Activated CD4-positive, alpha-beta memory T cell treated with anti-CD3 and anti-CD28 coated beads for 36 hours (primary cell): ENCODE measurements around the gene SLC35D3. TPM values are rescaled to one million over a fixed set of nuclear protein-coding genes. Genes with fewer than 3 reads are reported as not detected.
"Not testable (repeated sequence)": the region's sequence is repeated elsewhere in the genome, so short reads cannot be mapped to it uniquely, and the experiment has no call there.

Source experiments
- CTCF ChIA-PET: fragments of 350-600 bp; sonication (Branson Sonifier 250); formaldehyde crosslinking; loops from one replicate; lab custom pipeline; 2021; ENCODE audit warnings: antibody characterized with exemption, inconsistent platforms; lab: Charles Lee
- POLR2A ChIA-PET: fragments of 350-600 bp; sonication (Branson Sonifier 250); formaldehyde crosslinking; loops from one replicate; lab custom pipeline; 2021; ENCODE audit warnings: antibody characterized with exemption; lab: Charles Lee
- DNase-seq: peaks from one replicate; pipeline ENCODE4 v3.0.0-alpha.2; 2020
- H3K27ac Mint-ChIP-seq: one replicate; pipeline ENCODE4 v1.8.0; 2021; ENCODE audit warnings: mixed read lengths
- H3K27me3 Mint-ChIP-seq: one replicate; pipeline ENCODE4 v1.8.0; 2021; ENCODE audit warnings: mixed read lengths
- H3K36me3 Mint-ChIP-seq: one replicate; pipeline ENCODE4 v1.8.0; 2021; ENCODE audit warnings: mixed read lengths
- H3K4me1 Mint-ChIP-seq: one replicate; pipeline ENCODE4 v1.8.0; 2021; ENCODE audit warnings: low read depth, mixed read lengths
- H3K4me3 Mint-ChIP-seq: one replicate; pipeline ENCODE4 v1.8.0; 2021; ENCODE audit warnings: mild to moderate bottlenecking, mixed read lengths
- H3K9me3 Mint-ChIP-seq: one replicate; pipeline ENCODE4 v1.8.0; 2021; ENCODE audit warnings: mixed read lengths
- intact Hi-C: fragments of 100-400 bp; cut with micrococcal nuclease; formaldehyde crosslinking; loops from one replicate; pipeline ENCODE4 v1.15.1; 2023
- total RNA-seq, 2 experiments: library from RNA; stranded (reverse); gene quantifications; one replicate each; pipeline ENCODE4 v1.2.3, GENCODE V29; 2021

SLC35D3 gene
- total RNA-seq, 2 experiments from 2014 or later = not detected

DNA sequence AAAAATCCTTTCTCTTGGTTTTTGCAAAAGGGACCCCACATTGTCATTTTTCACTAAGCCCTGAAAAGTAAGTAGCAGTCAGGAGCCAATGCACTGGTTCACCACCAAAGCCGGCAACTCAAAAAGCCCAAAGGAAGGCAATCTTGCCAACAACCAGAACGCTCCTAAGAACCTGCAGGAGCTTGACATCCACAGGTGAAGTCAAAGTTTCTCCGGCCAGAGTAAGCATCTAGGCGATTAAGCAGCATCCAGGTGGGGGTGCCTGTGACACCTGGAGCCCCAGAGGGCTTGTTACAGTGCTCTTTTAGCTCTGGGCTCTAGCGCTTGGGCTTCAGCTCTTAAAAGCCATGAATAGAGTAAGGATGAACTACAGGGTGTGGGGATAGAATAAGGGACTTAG lies 36.1 kb downstream of the SLC35D3 start:
- Mint-ChIP-seq H3K4me1 (no peaks in the 10 kb centered on the region), H3K9me3 (no peaks in the 10 kb centered on the region), H3K27me3 (peaks cover 24% of the 10 kb centered on the region), H3K4me3 (no peak overlapping the region), H3K36me3 (no peaks in the 10 kb centered on the region), H3K27ac (no peak overlapping the region)
- ChIA-PET POLR2A (no interaction called here), CTCF (no interaction called here)
- intact Hi-C loops = no loop called here
- DNase-seq = no peak

DNA sequence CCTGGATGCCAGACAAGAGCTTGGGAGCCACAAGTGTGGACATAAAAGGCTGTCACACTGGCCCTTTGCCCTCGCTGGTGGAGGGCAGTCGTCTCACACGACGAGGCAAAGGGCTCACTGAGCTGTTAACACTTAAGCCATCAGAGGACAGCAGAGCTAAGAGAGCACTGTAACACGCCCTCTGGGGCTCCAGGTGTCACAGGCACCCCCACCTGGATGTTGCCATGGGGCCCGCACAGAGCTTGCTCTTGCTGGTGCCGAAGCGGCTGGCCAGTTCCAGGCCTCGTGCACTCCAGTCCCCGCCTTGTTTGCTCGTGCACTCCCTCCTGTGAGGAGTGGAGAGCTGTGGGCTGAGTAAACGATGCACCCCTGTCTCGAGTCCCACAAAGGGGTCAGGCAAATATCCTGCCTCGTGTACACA lies 37.4 kb downstream of the SLC35D3 start:
- no peak overlapping the region for H3K4me3 Mint-ChIP-seq
- H3K27ac Mint-ChIP-seq = no peak overlapping the region
- no peaks in the 10 kb centered on the region for H3K4me1 Mint-ChIP-seq
- POLR2A ChIA-PET = no interaction called here
- H3K27me3 Mint-ChIP-seq = peaks cover 24% of the 10 kb centered on the region
- H3K9me3 Mint-ChIP-seq = no peaks in the 10 kb centered on the region
- no peaks in the 10 kb centered on the region for H3K36me3 Mint-ChIP-seq
- intact Hi-C loops = no loop called here
- DNase-seq = no peak
- CTCF ChIA-PET = interaction anchor here (1.1 to 1.7 kb wide), 2 partner anchors 9 to 116 kb away, joined by 3 to 6 read pairs; no protein-coding TSS in a partner anchor

DNA sequence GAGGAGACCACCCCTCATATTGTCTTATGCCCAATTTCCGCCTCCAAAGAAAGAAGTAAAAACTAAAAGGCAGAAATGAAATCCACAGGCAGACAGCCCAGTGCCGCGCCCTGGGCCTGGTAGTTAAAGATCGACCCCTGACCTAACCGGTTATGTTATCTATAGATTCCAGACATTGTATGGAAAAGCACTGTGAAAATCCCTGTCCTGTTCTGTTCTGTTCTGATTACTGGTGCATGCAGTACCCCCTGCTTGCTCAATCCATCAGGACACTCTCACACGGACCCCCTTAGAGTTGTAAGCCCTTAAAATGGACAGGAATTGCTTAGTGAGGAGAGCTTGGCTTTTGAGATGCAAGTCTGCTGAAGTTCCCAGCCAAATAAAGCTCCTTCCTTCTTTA lies 37.8 kb downstream of the SLC35D3 start:
- intact Hi-C loops, H3K4me1 Mint-ChIP-seq, H3K27ac Mint-ChIP-seq, DNase-seq, H3K36me3 Mint-ChIP-seq, H3K4me3 Mint-ChIP-seq, H3K9me3 Mint-ChIP-seq, POLR2A ChIA-PET: not testable (repeated sequence)
- CTCF ChIA-PET = interaction anchor here (1.1 to 1.7 kb wide), 2 partner anchors 9 to 116 kb away, joined by 3 to 6 read pairs; no protein-coding TSS in a partner anchor
- peaks cover 24% of the 10 kb centered on the region for H3K27me3 Mint-ChIP-seq

DNA sequence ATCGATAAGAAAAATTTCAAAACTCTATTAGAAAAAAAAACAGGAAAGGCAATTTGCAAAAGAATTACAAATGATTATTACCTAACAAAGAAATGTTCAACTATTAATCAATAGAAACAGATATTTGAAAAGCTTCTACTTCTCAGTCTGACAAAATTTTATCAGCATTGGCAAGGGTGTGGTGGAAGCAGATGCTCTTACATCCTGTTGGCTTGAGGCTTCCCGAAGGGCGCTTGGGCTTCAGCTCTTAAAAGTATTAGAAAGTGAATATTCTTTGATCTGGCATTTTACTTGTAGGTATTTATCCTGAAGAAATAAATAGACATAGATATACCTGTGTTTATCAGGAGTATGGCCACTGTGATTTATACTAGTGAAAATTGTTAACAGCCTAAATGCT lies 38.7 kb downstream of the SLC35D3 start:
- H3K27ac Mint-ChIP-seq = no peak overlapping the region
- CTCF ChIA-PET = no interaction called here

DNA sequence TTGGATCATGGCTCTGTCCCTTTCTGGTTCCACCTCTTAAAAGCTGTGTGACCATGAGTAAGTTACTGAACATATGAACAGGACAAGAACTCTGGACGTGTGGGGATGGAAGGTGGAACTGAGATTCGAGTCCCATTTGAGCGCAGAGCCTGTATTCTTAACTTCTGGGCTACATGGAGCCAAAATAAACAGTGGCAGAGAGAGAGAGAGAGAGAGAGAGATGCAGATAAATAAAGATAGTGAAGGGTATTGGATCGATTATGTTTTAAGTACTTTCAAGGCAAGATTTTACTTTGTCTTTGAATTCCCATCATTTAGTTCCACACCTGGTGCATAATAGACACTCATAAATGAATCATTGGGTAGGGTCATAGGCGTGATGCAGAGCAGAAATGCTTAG lies 39.7 kb downstream of the SLC35D3 start:
- no peak overlapping the region for H3K4me3 Mint-ChIP-seq

More for the DNA sequence above, 38.7 kb downstream of the SLC35D3 start:
- H3K4me1 Mint-ChIP-seq = no peaks in the 10 kb centered on the region
- H3K9me3 Mint-ChIP-seq = no peaks in the 10 kb centered on the region
- peaks cover 22% of the 10 kb centered on the region for H3K27me3 Mint-ChIP-seq
- POLR2A ChIA-PET = no interaction called here
- H3K36me3 Mint-ChIP-seq = no peaks in the 10 kb centered on the region
- no peak overlapping the region for H3K4me3 Mint-ChIP-seq
- no peak for DNase-seq
- intact Hi-C loops = no loop called here

DNA sequence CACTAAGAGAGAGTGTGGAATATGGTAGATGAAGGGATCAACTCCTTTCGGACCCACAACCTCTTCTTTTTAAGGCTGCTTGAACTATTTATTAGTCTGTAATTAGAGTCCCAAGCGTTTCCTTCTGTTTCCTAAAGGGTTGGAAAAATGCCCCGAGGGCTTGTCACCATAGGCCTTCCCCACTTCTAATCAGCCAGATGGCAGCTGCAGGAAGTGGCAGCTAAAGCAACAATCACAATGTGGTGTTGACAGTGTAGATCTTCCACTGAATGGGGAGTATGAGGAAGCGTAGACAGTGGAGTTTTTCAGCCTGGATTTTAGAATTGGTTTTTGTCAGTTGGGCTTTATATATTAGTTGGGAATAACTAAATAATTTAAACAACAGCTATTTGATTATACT lies 40.6 kb downstream of the SLC35D3 start:
- no peak overlapping the region for H3K27ac Mint-ChIP-seq
- ChIA-PET POLR2A (no interaction called here), CTCF (no interaction called here)
- no peak overlapping the region for H3K4me3 Mint-ChIP-seq
- DNase-seq = no peak
- no peaks in the 10 kb centered on the region for H3K9me3 Mint-ChIP-seq
- H3K4me1 Mint-ChIP-seq = peaks cover under 1% of the 10 kb centered on the region
- intact Hi-C loops = no loop called here
- H3K36me3 Mint-ChIP-seq = no peaks in the 10 kb centered on the region
- H3K27me3 Mint-ChIP-seq = peaks cover 32% of the 10 kb centered on the region

More for the DNA sequence above, 39.7 kb downstream of the SLC35D3 start:
- Mint-ChIP-seq H3K9me3 (no peaks in the 10 kb centered on the region), H3K4me1 (no peaks in the 10 kb centered on the region), H3K27ac (no peak overlapping the region), H3K27me3 (peaks cover 30% of the 10 kb centered on the region), H3K36me3 (no peaks in the 10 kb centered on the region)
- no peak for DNase-seq
- POLR2A ChIA-PET = no interaction called here
- CTCF ChIA-PET = no interaction called here
- intact Hi-C loops = no loop called here

DNA sequence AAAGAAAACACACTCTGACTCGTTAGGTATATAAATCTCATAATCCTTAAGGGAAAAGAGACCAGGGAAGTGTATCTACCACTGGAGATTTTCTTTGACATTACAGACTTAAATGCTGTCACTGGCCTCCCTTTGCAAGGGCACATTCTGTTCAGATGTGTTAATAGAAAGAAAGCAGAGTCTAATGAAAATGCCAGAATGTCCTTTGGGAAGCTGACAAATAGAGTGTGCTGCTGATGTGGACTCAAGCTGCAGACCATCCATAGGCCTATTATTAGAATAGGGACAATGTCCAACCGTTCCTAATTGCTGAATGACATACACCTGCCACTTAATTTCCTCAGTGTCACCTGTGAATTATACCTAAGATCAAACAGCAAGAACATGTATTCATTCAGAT lies 41.2 kb downstream of the SLC35D3 start:
- CTCF ChIA-PET = interaction anchor here (0.7 to 1.2 kb wide), 2 partner anchors 118 to 269 kb away, joined by 3 to 5 read pairs; no protein-coding TSS in a partner anchor
- intact Hi-C loops = no loop called here
- H3K4me3 Mint-ChIP-seq = no peak overlapping the region
- H3K27ac Mint-ChIP-seq = no peak overlapping the region
- H3K9me3 Mint-ChIP-seq = no peaks in the 10 kb centered on the region
- H3K36me3 Mint-ChIP-seq = no peaks in the 10 kb centered on the region
- POLR2A ChIA-PET = no interaction called here
- peaks cover 36% of the 10 kb centered on the region for H3K27me3 Mint-ChIP-seq
- peaks cover 4% of the 10 kb centered on the region for H3K4me1 Mint-ChIP-seq
- DNase-seq = no peak

DNA sequence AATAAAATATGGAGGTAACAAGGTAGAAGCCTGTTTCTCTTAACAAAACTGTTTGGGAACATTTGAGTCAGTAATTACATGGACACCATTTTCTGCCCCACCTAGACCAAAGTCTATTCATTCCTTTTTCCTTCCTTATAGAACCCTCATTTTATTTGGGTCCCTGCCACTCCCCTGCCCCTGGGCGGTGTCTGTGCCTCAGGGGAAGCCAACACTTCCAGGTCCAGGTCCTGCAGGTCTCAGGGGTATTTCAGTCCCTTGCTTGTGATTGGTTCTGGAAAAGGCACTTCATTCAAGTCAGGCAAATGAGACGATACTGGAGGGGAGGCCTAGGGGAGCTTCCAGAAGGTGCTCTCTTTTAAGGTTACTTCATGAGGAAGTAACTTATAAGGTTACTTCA lies 42.3 kb downstream of the SLC35D3 start:
- ChIA-PET POLR2A (no interaction called here), CTCF (interaction anchor here (1.2 kb wide), 1 partner anchor 119 kb away, joined by 5 read pairs; no protein-coding TSS in a partner anchor)

DNA sequence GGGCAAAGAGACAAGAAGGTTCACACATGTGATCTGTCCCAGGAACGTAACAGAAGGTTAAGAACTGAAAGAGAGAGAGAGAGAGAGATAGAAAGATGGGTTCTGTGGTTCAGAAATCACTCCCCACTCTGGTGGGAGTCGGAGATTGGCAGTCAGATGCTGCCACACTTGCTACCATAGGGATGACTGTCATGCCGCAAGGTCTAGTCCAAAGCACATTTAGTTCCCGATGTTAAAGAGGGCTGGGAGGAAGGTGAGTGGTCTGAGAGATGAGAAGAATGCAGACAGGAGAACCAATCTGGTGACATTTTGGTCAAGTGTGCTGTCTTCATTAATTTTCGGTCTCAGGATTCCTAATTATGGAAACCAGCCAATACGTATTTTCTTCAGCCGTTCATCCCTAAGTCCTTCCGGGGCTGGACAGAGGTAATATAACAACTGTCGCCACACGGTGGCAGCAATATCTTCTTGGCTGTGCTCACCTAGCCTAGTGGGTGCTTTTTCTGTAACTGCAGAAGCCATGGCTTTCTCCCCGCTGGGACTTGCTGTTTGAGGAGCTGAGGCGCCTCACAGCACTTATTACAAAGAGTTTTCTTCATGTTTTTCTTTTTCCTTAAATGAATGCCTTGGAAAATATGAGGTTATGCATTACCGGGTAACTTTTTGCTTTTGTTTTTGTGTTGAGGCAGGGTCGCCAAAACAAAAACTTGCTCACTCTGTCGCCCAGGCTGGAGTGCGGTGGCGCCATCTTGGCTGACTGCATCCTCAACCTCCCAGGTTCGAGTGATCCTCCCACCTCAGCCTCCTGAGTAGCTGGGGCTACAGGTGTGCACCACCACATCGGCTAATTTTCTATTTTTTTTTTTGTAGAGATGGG lies 46.0 kb downstream of the SLC35D3 start:
- H3K9me3 Mint-ChIP-seq = no peaks in the 10 kb centered on the region
- peaks cover 4% of the 10 kb centered on the region for H3K4me1 Mint-ChIP-seq
- H3K27me3 Mint-ChIP-seq = peaks cover 21% of the 10 kb centered on the region
- no peaks in the 10 kb centered on the region for H3K36me3 Mint-ChIP-seq
- peak; percentile 79 for DNase-seq
- no peak overlapping the region for H3K27ac Mint-ChIP-seq
- POLR2A ChIA-PET = no interaction called here
- CTCF ChIA-PET = interaction anchor here (0.6 to 1.4 kb wide), 7 partner anchors 9 to 1530 kb away, joined by 3 to 6 read pairs (median 3); no protein-coding TSS in a partner anchor
- intact Hi-C loops = loop anchor here (1.0 kb wide), 2 partner anchors 198 to 346 kb away; no protein-coding TSS in a partner anchor
- H3K4me3 Mint-ChIP-seq = no peak overlapping the region

More for the DNA sequence above, 42.3 kb downstream of the SLC35D3 start:
- no peak for DNase-seq
- Mint-ChIP-seq H3K27ac (no peak overlapping the region), H3K4me1 (peaks cover 4% of the 10 kb centered on the region), H3K27me3 (peaks cover 30% of the 10 kb centered on the region), H3K36me3 (no peaks in the 10 kb centered on the region), H3K4me3 (no peak overlapping the region), H3K9me3 (no peaks in the 10 kb centered on the region)
- intact Hi-C loops = no loop called here

DNA sequence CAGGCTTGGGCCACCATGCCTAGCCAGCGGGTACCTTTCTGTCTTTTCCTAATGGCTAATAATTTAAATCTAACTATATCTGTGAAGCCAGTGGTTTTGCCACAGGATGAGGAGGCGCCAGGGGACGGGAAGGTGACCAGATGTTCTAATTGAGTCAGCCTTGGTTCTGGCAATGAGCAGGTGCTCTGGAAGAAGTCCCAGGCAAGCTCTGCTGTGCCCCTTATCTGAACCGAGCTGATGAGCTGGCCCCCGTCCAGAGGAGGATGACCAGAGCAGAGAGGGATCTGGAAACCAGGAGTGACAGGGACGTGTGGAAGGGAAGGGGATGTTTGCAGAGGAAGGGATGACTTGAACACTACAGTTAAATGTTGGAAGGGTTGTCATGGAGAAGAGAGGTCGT lies 46.7 kb downstream of the SLC35D3 start:
- DNase-seq = no peak
- no peak overlapping the region for H3K27ac Mint-ChIP-seq
- peaks cover 4% of the 10 kb centered on the region for H3K4me1 Mint-ChIP-seq
- ChIA-PET CTCF (interaction anchor here (0.6 to 1.4 kb wide), 6 partner anchors 10 to 859 kb away, joined by 3 to 6 read pairs (median 3); no protein-coding TSS in a partner anchor), POLR2A (no interaction called here)
- H3K36me3 Mint-ChIP-seq = no peaks in the 10 kb centered on the region
- intact Hi-C loops = loop anchor here (1.0 kb wide), 2 partner anchors 197 to 345 kb away; no protein-coding TSS in a partner anchor
- peaks cover 21% of the 10 kb centered on the region for H3K27me3 Mint-ChIP-seq
- H3K9me3 Mint-ChIP-seq = no peaks in the 10 kb centered on the region
- H3K4me3 Mint-ChIP-seq = no peak overlapping the region

DNA sequence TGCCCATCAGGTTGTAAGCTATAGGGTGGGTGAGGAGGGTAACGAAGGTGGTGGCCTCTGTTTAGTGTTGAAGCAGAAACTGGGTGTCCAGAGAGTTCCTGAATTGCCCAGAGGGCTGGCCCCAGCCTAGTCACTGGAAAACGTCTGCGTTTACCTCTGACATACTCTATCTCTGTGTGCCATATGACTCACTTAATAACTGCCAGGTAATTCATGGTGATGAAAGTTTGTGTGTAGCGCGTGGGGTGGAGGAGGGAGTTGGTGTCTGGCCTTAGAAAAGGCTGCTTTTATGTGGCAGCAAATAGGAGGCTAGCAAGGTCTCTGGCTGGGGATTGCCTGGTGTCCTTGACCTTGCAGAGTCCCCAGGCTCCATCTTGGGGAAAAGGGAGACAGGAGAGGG lies 47.3 kb downstream of the SLC35D3 start:
- Mint-ChIP-seq H3K27ac (no peak overlapping the region), H3K9me3 (no peaks in the 10 kb centered on the region), H3K27me3 (peaks cover 21% of the 10 kb centered on the region), H3K36me3 (no peaks in the 10 kb centered on the region), H3K4me3 (no peak overlapping the region), H3K4me1 (peaks cover 4% of the 10 kb centered on the region)
- ChIA-PET POLR2A (no interaction called here), CTCF (interaction anchor here (0.6 to 1.4 kb wide), 4 partner anchors 10 to 69 kb away, joined by 3 to 6 read pairs (median 4); no protein-coding TSS in a partner anchor)
- intact Hi-C loops = no loop called here
- DNase-seq = no peak

DNA sequence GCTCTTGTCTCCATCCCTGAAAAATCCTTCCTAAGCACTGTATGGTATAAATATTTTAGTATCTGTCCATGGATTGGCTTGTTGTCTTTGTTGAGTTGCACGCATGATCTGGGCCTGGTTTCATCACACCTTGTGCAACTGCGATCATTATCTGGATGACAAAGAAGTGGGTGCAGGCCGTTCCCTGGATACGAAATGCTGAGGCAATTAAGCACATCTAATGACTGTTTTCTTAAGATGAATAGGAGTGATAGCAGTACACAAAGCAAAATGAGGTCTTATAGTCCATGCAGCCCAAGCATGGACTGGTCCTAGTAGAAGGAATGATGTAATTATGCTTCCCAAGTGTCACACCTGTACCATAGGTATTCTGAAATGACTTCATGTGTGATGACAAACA lies 47.8 kb downstream of the SLC35D3 start:
- intact Hi-C loops = no loop called here
- Mint-ChIP-seq H3K4me1 (peaks cover 4% of the 10 kb centered on the region), H3K36me3 (no peaks in the 10 kb centered on the region), H3K27me3 (peaks cover 21% of the 10 kb centered on the region), H3K4me3 (no peak overlapping the region), H3K27ac (no peak overlapping the region), H3K9me3 (no peaks in the 10 kb centered on the region)
- ChIA-PET CTCF (interaction anchor here (0.6 to 1.2 kb wide), 3 partner anchors 29 to 273 kb away, joined by 3 to 4 read pairs (median 3); no protein-coding TSS in a partner anchor), POLR2A (no interaction called here)
- DNase-seq = no peak
